Activated CD8-positive, alpha-beta memory T cell treated with anti-CD3 and anti-CD28 coated beads for 1 hour (primary cell): ENCODE measurements around the gene PAMR1.

Source experiments
- DNase-seq, 2 donors: peaks; one replicate each; pipeline ENCODE4 v3.0.0-alpha.2; 2020; ENCODE audit warnings: low read depth in 1 of 2; ENCODE audit errors: extremely low read depth in 1 of 2

Gene PAMR1

GRCh38 chr11:35463331-35463751 is 62.1 kb downstream of the PAMR1 start:
- no peak for DNase-seq

GRCh38 chr11:35461917-35462538 is 63.4 kb downstream of the PAMR1 start:
- no peak for DNase-seq

- no peak for DNase-seq
These were observed 65.9 kb downstream of the PAMR1 start for GRCh38 chr11:35459489-35459888.

- no peak for DNase-seq
These were observed 66.6 kb downstream of the PAMR1 start for GRCh38 chr11:35458846-35459245.

- DNase-seq: no peak
These were observed 71.1 kb downstream of the PAMR1 start for GRCh38 chr11:35454362-35454761.

- DNase-seq: no peak
These were observed 88.7 kb downstream of the PAMR1 start for GRCh38 chr11:35436581-35437250.

- no peak for DNase-seq
These were observed 91.8 kb downstream of the PAMR1 start for GRCh38 chr11:35433588-35433987.

GRCh38 chr11:35432464-35432863 is 93.0 kb downstream of the PAMR1 start:
- DNase-seq: no peak

GRCh38 chr11:35427071-35427470 is 98.3 kb downstream of the PAMR1 start:
- DNase-seq: no peak

- DNase-seq: no peak
These were observed 99.1 kb downstream of the PAMR1 start for GRCh38 chr11:35426351-35426750.

GRCh38 chr11:35425603-35426212 is 99.7 kb downstream of the PAMR1 start:
- no peak for DNase-seq

- DNase-seq: no peak
These were observed 101.1 kb downstream of the PAMR1 start for GRCh38 chr11:35424157-35424940.

GRCh38 chr11:35420371-35420770 is 105.0 kb downstream of the PAMR1 start:
- DNase-seq: no peak

- no peak for DNase-seq
These were observed 105.5 kb downstream of the PAMR1 start for GRCh38 chr11:35419830-35420333.

- DNase-seq: no peak
These were observed 106.1 kb downstream of the PAMR1 start, which contains the start of gene SLC1A2 for GRCh38 chr11:35419184-35419829. Gene SLC1A2, minus strand, starts transcription at chr11:35419558. Its CDS starts 592 bp downstream, at chr11:35418966.

- no peak for DNase-seq
These were observed 106.9 kb downstream of the PAMR1 start for GRCh38 chr11:35418282-35419183.

- no peak for DNase-seq
These were observed 109.9 kb downstream of the PAMR1 start for GRCh38 chr11:35415487-35415886.

- no peak for DNase-seq
These were observed 110.6 kb downstream of the PAMR1 start for GRCh38 chr11:35414776-35415175.

- DNase-seq: no peak
These were observed 111.1 kb downstream of the PAMR1 start for GRCh38 chr11:35414311-35414710.

GRCh38 chr11:35413598-35413997 is 111.8 kb downstream of the PAMR1 start:
- DNase-seq: no peak
